PC-9 (cell line): ENCODE data around the gene SCCPDH. TPM values are rescaled to one million over a fixed set of nuclear protein-coding genes. Genes with fewer than 3 reads are reported as not detected.

Experiments
- BruUV-seq: library from RNA; stranded (reverse); fragments of 400-500 nt; replicated peaks from 2 replicates; lab custom pipeline; 2021; lab: Mats Ljungman, UMichigan
- CTCF ChIA-PET: fragments of 300-600 bp; sonication (Branson Sonifier 250); formaldehyde crosslinking; loops from one replicate; lab custom pipeline; 2022; ENCODE audit warnings: antibody characterized with exemption; lab: Charles Lee
- POLR2A ChIA-PET: fragments of 300-600 bp; sonication (Branson Sonifier 250); formaldehyde crosslinking; loops from one replicate; lab custom pipeline; 2022; ENCODE audit warnings: antibody characterized with exemption; ENCODE audit not compliant: unreplicated experiment; lab: Charles Lee
- DNase-seq, 2 experiments: peaks; one replicate each; pipeline versions ENCODE4 v3.0.0 to v3.0.0-alpha.2; 2015 to 2022; ENCODE audit warnings: mixed read lengths in 1 of 2
- H2AFZ ChIP-seq: fragments of 200-600 bp; sonication (generic); 2 replicates; pipeline ENCODE4 v1.8.1; 2017; ENCODE audit warnings: antibody characterized with exemption
- H3F3A ChIP-seq: fragments of 200-600 bp; sonication (generic); 2 replicates; pipeline ENCODE4 v1.8.1; 2017; ENCODE audit warnings: antibody characterized with exemption, mild to moderate bottlenecking, low read depth; ENCODE audit not compliant: insufficient read depth
- H3K27ac ChIP-seq: fragments of 200-600 bp; sonication (generic); 2 replicates; pipeline ENCODE4 v1.6.1; 2016; ENCODE audit warnings: mixed run types
- H3K27me3 ChIP-seq: fragments of 200-600 bp; sonication (generic); 2 replicates; pipeline ENCODE4 v1.6.1; 2016; ENCODE audit warnings: low read depth, mixed run types; ENCODE audit not compliant: insufficient read depth
- H3K36me3 ChIP-seq: fragments of 200-600 bp; sonication (generic); 2 replicates; pipeline ENCODE4 v1.6.1; 2016; ENCODE audit warnings: low read depth, mixed run types
- H3K4me1 ChIP-seq: fragments of 200-600 bp; sonication (generic); replicated peaks from 2 replicates; pipeline ENCODE4 v1.6.1; 2016; ENCODE audit warnings: mixed run types; ENCODE audit not compliant: insufficient read depth
- H3K4me2 ChIP-seq: fragments of 200-600 bp; sonication (generic); 2 replicates; pipeline ENCODE4 v1.6.1; 2017; ENCODE audit warnings: mixed run types
- H3K4me3 ChIP-seq: fragments of 200-600 bp; sonication (generic); 2 replicates; pipeline ENCODE4 v1.6.1; 2016; ENCODE audit warnings: mixed run types
- H3K79me2 ChIP-seq: fragments of 200-600 bp; sonication (generic); 2 replicates; pipeline ENCODE4 v1.6.1; 2017; ENCODE audit warnings: low read depth, mixed run types
- H3K9me2 ChIP-seq: fragments of 200-600 bp; sonication (generic); 2 replicates; pipeline ENCODE4 v1.8.1; 2017; ENCODE audit warnings: mild to moderate bottlenecking; ENCODE audit not compliant: insufficient read depth
- H3K9me3 ChIP-seq: fragments of 200-600 bp; sonication (generic); 2 replicates; pipeline ENCODE4 v1.8.1; 2016; ENCODE audit warnings: low read depth; ENCODE audit not compliant: insufficient read depth
- H4K20me1 ChIP-seq: fragments of 200-600 bp; sonication (generic); 2 replicates; pipeline ENCODE4 v1.8.1; 2017; ENCODE audit not compliant: insufficient read depth
- CTCF ChIP-seq: fragments of 200-600 bp; sonication (generic); conservative IDR thresholded peaks from 2 replicates; pipeline ENCODE4 v1.6.1; 2017; ENCODE audit warnings: mixed run types, antibody characterized with exemption, mild to moderate bottlenecking, moderate library complexity
- EZH2 ChIP-seq: fragments of 200-600 bp; sonication (generic); IDR thresholded peaks from 2 replicates; pipeline ENCODE4 v1.8.0; 2017; ENCODE audit warnings: antibody characterized with exemption, low read depth
- intact Hi-C: fragments of 100-400 bp; cut with micrococcal nuclease; formaldehyde crosslinking; loops from one replicate; pipeline ENCODE4 v1.10.0; 2022; ENCODE audit not compliant: unreplicated experiment
- total RNA-seq: library from RNA; stranded (reverse); gene quantifications from 2 replicates; pipeline ENCODE4 v1.2.3, GENCODE V29; 2021

SCCPDH gene
- total RNA-seq, 1 experiment from 2014 or later, result 17.2 TPM

DNA sequence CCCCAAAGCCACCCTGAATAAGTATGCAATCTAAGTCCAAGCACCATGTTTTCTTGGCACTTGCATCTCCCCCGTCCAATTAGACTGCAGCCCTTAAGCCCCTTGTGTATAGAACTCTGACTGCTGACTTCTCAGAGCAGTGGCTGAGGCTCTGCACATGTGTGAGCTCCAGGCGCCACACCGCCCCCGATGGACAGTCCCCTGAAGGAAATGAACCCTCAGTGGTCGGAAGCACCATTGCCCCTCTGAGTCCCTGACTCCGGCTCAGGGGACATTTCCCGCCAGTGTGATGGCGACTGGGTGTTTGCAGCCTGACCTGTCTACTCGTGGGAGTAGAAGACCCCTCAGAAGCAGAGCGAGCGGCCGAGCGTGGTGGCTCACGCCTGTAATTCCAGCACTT, 37.2 kb upstream of the SCCPDH start:
- POLR2A ChIA-PET, result no interaction called here
- Histone ChIP-seq H3K9me2 (no peaks in the 10 kb centered on the region), H3K79me2 (no peaks in the 10 kb centered on the region), H3K36me3 (no peaks in the 10 kb centered on the region), H3K9me3 (no peaks in the 10 kb centered on the region), H3K27ac (no peak overlapping the region), H4K20me1 (no peaks in the 10 kb centered on the region), H3K27me3 (no peaks in the 10 kb centered on the region), H3K4me1 (0 out of 2 replicates have a peak, but pooled peaks cover 3% of the 10 kb centered on the region), H3K4me2 (no peak overlapping the region), H3F3A (no peaks in the 10 kb centered on the region), H2AFZ (no peak overlapping the region), H3K4me3 (no peak overlapping the region)
- BruUV-seq, result no TSS peak
- intact Hi-C loops, result no loop called here
- TF ChIP-seq EZH2, result no peak
- TF ChIP-seq CTCF, result no peak
- DNase-seq, result no peak
- CTCF ChIA-PET, result no interaction called here

DNA sequence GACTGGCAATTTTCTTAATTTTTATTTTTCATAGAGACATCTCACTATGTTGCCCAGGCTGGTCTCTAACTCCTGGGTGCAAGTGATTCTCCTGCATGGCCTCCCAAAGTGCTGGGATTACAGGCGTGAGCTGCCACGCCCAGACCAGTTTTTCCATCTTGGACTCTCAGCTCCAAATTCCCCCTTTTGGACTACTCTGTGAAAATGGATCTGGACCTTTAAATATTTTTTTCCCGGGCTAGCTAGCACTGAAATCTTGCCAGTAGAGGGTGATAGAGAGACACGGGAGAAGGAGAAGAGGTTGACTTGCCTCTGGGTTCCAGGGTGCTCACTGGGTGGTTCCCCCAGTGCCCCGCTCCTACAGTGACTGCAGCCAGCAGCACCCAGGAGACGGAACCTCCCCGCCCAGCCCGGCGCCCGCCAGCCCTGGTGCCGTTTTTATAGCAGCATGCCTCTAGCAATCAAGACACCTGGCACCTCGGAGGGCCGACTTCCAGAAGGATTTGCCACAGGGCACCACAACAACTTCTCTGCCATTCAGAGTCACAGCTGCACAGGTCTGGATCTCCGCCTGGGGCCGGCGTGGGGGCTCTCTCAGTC, 34.7 kb upstream of the SCCPDH start:
- H3K4me1 ChIP-seq, result 0 out of 2 replicates have a peak, but pooled peaks cover 3% of the 10 kb centered on the region
- no peaks in the 10 kb centered on the region for H3F3A ChIP-seq
- H3K4me3 ChIP-seq, result peak overlapping the region; percentile 54; the same call in 1 of the 2 replicates
- intact Hi-C loops, result loop anchor here (1.0 to 5.0 kb wide), 5 partner anchors 10 to 1532 kb away; partner anchors contain the start of genes CNST and TFB2M
- peak overlapping the region; percentile 86 for H3K4me2 ChIP-seq
- no peaks in the 10 kb centered on the region for H3K9me2 ChIP-seq
- no peaks in the 10 kb centered on the region for H3K36me3 ChIP-seq
- H3K27me3 ChIP-seq, result no peaks in the 10 kb centered on the region
- H4K20me1 ChIP-seq, result no peaks in the 10 kb centered on the region
- no peak overlapping the region for H3K27ac ChIP-seq
- H3K79me2 ChIP-seq, result no peaks in the 10 kb centered on the region
- ChIA-PET POLR2A (no interaction called here), CTCF (interaction anchor here (0.6 to 0.9 kb wide), 4 partner anchors 35 to 555 kb away, joined by 3 to 4 read pairs (median 3); partner anchors contain the start of gene SCCPDH)
- 0 out of 2 replicates have a peak overlapping the region, but pooled peaks have one; percentile 62 for H2AFZ ChIP-seq
- H3K9me3 ChIP-seq, result no peaks in the 10 kb centered on the region
- peak; percentile 61 for DNase-seq
- BruUV-seq, result no TSS peak
- TF ChIP-seq CTCF, result peak; percentile 79
- TF ChIP-seq EZH2, result no peak

GRCh38 chr1:246690100-246690499, 34.1 kb upstream of the SCCPDH start:
- Histone ChIP-seq H3K9me3 (no peaks in the 10 kb centered on the region), H3K27ac (no peak overlapping the region), H3K4me1 (0 out of 2 replicates have a peak, but pooled peaks cover 3% of the 10 kb centered on the region), H3K79me2 (no peaks in the 10 kb centered on the region), H3K27me3 (no peaks in the 10 kb centered on the region), H2AFZ (0 out of 2 replicates have a peak overlapping the region, but pooled peaks have one; percentile 62), H3K9me2 (no peaks in the 10 kb centered on the region), H3K4me2 (peak overlapping the region; percentile 86), H4K20me1 (no peaks in the 10 kb centered on the region), H3K4me3 (peak overlapping the region; percentile 54; the same call in 1 of the 2 replicates), H3F3A (no peaks in the 10 kb centered on the region), H3K36me3 (no peaks in the 10 kb centered on the region)
- BruUV-seq, result no TSS peak
- DNase-seq, result no peak
- TF ChIP-seq CTCF (no peak), EZH2 (no peak)
- ChIA-PET POLR2A (no interaction called here), CTCF (no interaction called here)
- intact Hi-C loops, result loop anchor here (5.0 kb wide), 1 partner anchor 1533 kb away; no protein-coding TSS in a partner anchor
